Lower leg skin (tissue), 3 donors: Measurements from ENCODE around the gene TMC1.

Experiments used
- CTCF ChIP-seq, 3 donors: fragments of 450-650 bp; IDR thresholded peaks; one replicate each; pipeline ENCODE4 v1.5.1; 2016; ENCODE audit warnings: antibody characterized with exemption in 3 of 3, mild to moderate bottlenecking in 3 of 3, moderate library complexity in 2 of 3
- POLR2A ChIP-seq, 2 donors: fragments of 450-650 bp; IDR thresholded peaks; one replicate each; pipeline ENCODE4 v1.6.1; 2016 to 2017; ENCODE audit warnings: antibody characterized with exemption in 2 of 2, mild to moderate bottlenecking in 1 of 2, moderate library complexity in 1 of 2

DNA sequence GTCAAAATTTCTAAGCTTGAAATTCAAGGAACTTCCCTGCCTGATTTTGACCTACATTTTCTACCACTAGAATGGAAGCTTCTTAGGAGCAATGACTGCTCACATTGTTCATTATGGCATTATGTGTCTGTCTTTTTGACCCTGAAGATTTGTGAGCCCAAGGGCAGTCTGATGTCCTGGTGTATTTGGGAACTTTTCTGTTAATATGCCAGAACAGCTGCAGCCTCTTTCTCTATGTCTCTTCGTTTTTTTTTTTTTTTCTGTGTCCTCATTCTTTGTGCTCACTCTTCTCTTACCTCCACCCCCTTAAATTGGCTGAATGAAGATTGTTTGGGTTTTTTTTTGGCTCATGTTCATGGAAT is 34.8 kb upstream of the TMC1 start:
- no peak for TF ChIP-seq CTCF (IDR thresholded peaks at IDR 0.05)
- TF ChIP-seq POLR2A (IDR thresholded peaks at IDR 0.05), result no peak
